Stimulated activated CD8-positive, alpha-beta memory T cell treated with anti-CD3 and anti-CD28 coated beads, Interleukin-4, amount 100 ng/mL, for 4 hours (primary cell): ENCODE results near the gene LFNG.
A peak's percentile ranks its signal among the peaks of the same experiment; 100 is the strongest.
"Not testable (repeated sequence)": the region's sequence is repeated elsewhere in the genome, so short reads cannot be mapped to it uniquely, and the experiment has no call there.

Experiments used
- DNase-seq, 2 donors: peaks; one replicate each; pipeline ENCODE4 v3.0.0-alpha.2; 2020; ENCODE audit warnings: low read depth in 2 of 2, low spot score in 1 of 2

The LFNG gene

GRCh38 chr7:2527505-2528467, 8.2 kb downstream of the LFNG start:
- DNase-seq, result no peak

GRCh38 chr7:2528481-2529095, 9.0 kb downstream of the LFNG start:
- DNase-seq, result no peak

GRCh38 chr7:2529161-2530070, 9.8 kb downstream of the LFNG start:
- DNase-seq, result no peak

GRCh38 chr7:2530071-2530987, 10.8 kb downstream of the LFNG start:
- peak in 1 of 2 donors; percentile 70 for DNase-seq

- DNase-seq, result not testable (repeated sequence)
Measured at GRCh38 chr7:2530994-2531795, 11.6 kb downstream of the LFNG start.

GRCh38 chr7:2531796-2532110, 12.2 kb downstream of the LFNG start:
- not testable (repeated sequence) for DNase-seq

GRCh38 chr7:2532199-2532772, 12.7 kb downstream of the LFNG start:
- not testable (repeated sequence) for DNase-seq

- DNase-seq, result not testable (repeated sequence)
Measured at GRCh38 chr7:2532816-2533215, 13.2 kb downstream of the LFNG start.

GRCh38 chr7:2533566-2533965, 14.0 kb downstream of the LFNG start:
- DNase-seq, result not testable (repeated sequence)

- not testable (repeated sequence) for DNase-seq
Measured at GRCh38 chr7:2534214-2534613, 14.6 kb downstream of the LFNG start.

- DNase-seq, result not testable (repeated sequence)
Measured at GRCh38 chr7:2535872-2536627, 16.5 kb downstream of the LFNG start.

GRCh38 chr7:2537981-2538851, 18.6 kb downstream of the LFNG start:
- DNase-seq, result no peak

GRCh38 chr7:2539031-2539911, 19.7 kb downstream of the LFNG start:
- no peak for DNase-seq

- no peak for DNase-seq
Measured at GRCh38 chr7:2540133-2540532, 20.6 kb downstream of the LFNG start.

GRCh38 chr7:2540641-2541051, 21.1 kb downstream of the LFNG start:
- DNase-seq, result no peak

GRCh38 chr7:2541291-2542010, 21.9 kb downstream of the LFNG start:
- no peak for DNase-seq
